Mucosa of stomach (tissue), 1 donor: ENCODE data around the gene THTPA.
"Not testable (repeated sequence)": the region's sequence is repeated elsewhere in the genome, so short reads cannot be mapped to it uniquely, and the experiment has no call there.

Experiments
- H3K27me3 ChIP-seq: one replicate; pipeline ENCODE4 v1.7.0; 2013; ENCODE audit warnings: mild to moderate bottlenecking, low read length; ENCODE audit not compliant: control insufficient read depth, insufficient read depth
- H3K36me3 ChIP-seq: one replicate; pipeline ENCODE4 v1.7.0; 2013; ENCODE audit warnings: low read length; ENCODE audit not compliant: control insufficient read depth, insufficient read depth
- H3K4me1 ChIP-seq: one replicate; pipeline ENCODE4 v1.7.0; 2013; ENCODE audit warnings: mild to moderate bottlenecking, low read length; ENCODE audit not compliant: control insufficient read depth, insufficient read depth
- H3K4me3 ChIP-seq: one replicate; pipeline ENCODE4 v1.7.0; 2013; ENCODE audit warnings: low read length
- H3K9ac ChIP-seq: one replicate; pipeline ENCODE4 v1.7.0; 2013; ENCODE audit warnings: mild to moderate bottlenecking, low read length, moderate library complexity
- H3K9me3 ChIP-seq: one replicate; pipeline ENCODE4 v1.7.0; 2013; ENCODE audit warnings: mild to moderate bottlenecking, low read length, moderate library complexity; ENCODE audit not compliant: control insufficient read depth
- donor health status: Pancreatic carcinoma.

The THTPA gene

GRCh38 chr14:23523229-23524016, 32.6 kb upstream of the THTPA start:
- Histone ChIP-seq H3K4me1 (no peaks in the 10 kb centered on the region), H3K9ac (no peak overlapping the region), H3K4me3 (no peak overlapping the region), H3K36me3 (no peaks in the 10 kb centered on the region), H3K27me3 (no peaks in the 10 kb centered on the region), H3K9me3 (no peaks in the 10 kb centered on the region)

GRCh38 chr14:23524954-23525353, 31.1 kb upstream of the THTPA start:
- no peaks in the 10 kb centered on the region for H3K36me3 ChIP-seq
- H3K9ac ChIP-seq, result no peak overlapping the region
- H3K4me3 ChIP-seq, result no peak overlapping the region
- H3K9me3 ChIP-seq, result no peaks in the 10 kb centered on the region
- no peaks in the 10 kb centered on the region for H3K27me3 ChIP-seq
- H3K4me1 ChIP-seq, result no peaks in the 10 kb centered on the region

GRCh38 chr14:23525611-23526010, 30.5 kb upstream of the THTPA start:
- H3K9me3 ChIP-seq, result no peaks in the 10 kb centered on the region
- H3K27me3 ChIP-seq, result no peaks in the 10 kb centered on the region
- no peaks in the 10 kb centered on the region for H3K36me3 ChIP-seq
- no peaks in the 10 kb centered on the region for H3K4me1 ChIP-seq
- no peak overlapping the region for H3K9ac ChIP-seq
- no peak overlapping the region for H3K4me3 ChIP-seq

DNA sequence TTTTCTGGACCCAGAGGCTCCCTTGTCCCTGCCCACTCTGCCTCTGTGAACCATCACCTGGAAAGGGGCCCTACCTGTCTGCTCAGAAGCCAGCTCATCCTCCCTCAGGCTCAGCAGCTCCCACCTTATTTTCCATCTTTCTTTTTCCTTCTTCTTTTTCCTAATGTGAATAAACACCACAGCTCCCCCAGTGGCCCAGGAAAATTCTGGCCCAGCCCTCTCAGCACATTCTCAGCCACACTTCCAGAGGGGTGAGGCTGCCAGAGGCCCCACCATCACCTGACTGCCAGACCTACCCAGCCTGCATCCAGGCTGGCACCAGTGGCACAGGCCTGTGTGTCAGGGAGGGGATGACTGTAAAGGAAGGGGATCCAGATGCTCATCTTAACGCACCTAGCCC, 27.5 kb upstream of the THTPA start:
- Histone ChIP-seq H3K27me3 (no peaks in the 10 kb centered on the region), H3K36me3 (no peaks in the 10 kb centered on the region), H3K4me1 (no peaks in the 10 kb centered on the region), H3K9me3 (no peaks in the 10 kb centered on the region), H3K4me3 (no peak overlapping the region), H3K9ac (no peak overlapping the region)

DNA sequence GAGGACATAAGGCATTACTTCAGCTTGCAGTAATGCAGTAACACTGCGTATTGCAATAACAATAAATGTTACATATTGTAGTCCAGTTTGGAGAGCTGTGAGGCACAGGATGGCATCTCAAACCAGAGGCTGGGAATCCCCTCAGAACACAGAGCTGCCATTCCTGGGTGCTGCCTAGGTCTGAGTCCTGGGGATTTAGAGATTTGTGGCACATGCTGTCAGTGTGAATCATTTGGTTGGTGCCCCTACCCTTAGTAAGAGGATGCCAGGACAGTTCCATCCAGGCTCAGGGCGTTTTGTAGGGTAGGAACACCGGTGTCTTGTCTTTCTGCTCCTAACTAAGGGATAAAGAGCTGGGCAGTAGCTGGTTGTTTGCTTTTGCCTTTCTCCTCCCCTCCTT, 27.1 kb upstream of the THTPA start:
- Histone ChIP-seq H3K36me3 (no peaks in the 10 kb centered on the region), H3K9me3 (no peaks in the 10 kb centered on the region), H3K4me3 (no peak overlapping the region), H3K9ac (no peak overlapping the region), H3K27me3 (no peaks in the 10 kb centered on the region), H3K4me1 (no peaks in the 10 kb centered on the region)

- no peak overlapping the region for H3K4me3 ChIP-seq
- no peaks in the 10 kb centered on the region for H3K4me1 ChIP-seq
- H3K36me3 ChIP-seq, result no peaks in the 10 kb centered on the region
- no peaks in the 10 kb centered on the region for H3K27me3 ChIP-seq
- no peaks in the 10 kb centered on the region for H3K9me3 ChIP-seq
- no peak overlapping the region for H3K9ac ChIP-seq
These were observed 25.6 kb upstream of the THTPA start for GRCh38 chr14:23530375-23531055.

DNA sequence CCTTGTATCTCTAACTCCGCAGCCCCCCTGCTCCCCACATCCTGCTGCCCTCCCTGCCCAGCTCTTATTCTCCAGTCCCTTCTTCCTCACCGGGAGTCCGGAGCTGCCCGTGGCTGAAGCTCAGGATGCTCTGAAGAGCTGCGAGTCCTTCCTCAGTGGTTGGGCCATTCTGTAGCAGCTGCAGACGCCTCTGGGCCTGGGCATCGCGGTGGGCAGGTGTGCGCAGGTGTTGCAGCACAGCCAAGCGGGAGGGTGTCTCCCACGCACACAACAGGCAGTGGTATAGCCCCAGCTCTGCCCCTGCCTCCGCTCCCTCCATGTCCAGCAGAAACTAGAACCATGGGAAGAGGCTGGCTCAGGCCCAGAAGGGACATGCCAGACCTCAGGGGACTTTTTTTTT, 24.7 kb upstream of the THTPA start:
- no peaks in the 10 kb centered on the region for H3K9me3 ChIP-seq
- H3K9ac ChIP-seq, result no peak overlapping the region
- no peak overlapping the region for H3K4me3 ChIP-seq
- H3K4me1 ChIP-seq, result no peaks in the 10 kb centered on the region
- no peaks in the 10 kb centered on the region for H3K27me3 ChIP-seq
- H3K36me3 ChIP-seq, result no peaks in the 10 kb centered on the region

GRCh38 chr14:23532658-23533057, 23.4 kb upstream of the THTPA start:
- H3K9me3 ChIP-seq, result no peaks in the 10 kb centered on the region
- no peak overlapping the region for H3K4me3 ChIP-seq
- H3K27me3 ChIP-seq, result no peaks in the 10 kb centered on the region
- no peaks in the 10 kb centered on the region for H3K36me3 ChIP-seq
- H3K4me1 ChIP-seq, result no peaks in the 10 kb centered on the region
- H3K9ac ChIP-seq, result no peak overlapping the region

- Histone ChIP-seq H3K36me3 (no peaks in the 10 kb centered on the region), H3K9ac (no peak overlapping the region), H3K4me1 (no peaks in the 10 kb centered on the region), H3K4me3 (no peak overlapping the region), H3K9me3 (no peaks in the 10 kb centered on the region), H3K27me3 (no peaks in the 10 kb centered on the region)
These were observed 22.2 kb upstream of the THTPA start for GRCh38 chr14:23533652-23534435.

DNA sequence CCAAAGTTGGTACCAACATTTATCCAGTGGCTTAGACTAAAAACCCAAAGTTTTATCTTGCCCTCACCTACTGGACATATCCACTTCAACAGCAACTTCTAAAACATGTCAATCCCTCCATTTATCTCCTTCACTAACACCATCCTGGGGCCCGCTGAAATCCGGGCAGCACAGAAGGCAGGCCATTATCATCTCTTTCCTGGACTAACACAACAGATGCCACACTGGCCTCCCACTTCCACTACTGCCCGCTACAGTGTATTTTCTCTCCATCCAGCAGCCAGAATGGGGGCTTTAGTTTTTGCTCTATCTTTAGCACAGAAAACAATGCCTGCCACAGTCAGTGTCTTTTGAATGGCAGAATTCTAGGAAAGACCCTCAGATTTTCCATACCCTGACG, 20.1 kb upstream of the THTPA start:
- H3K27me3 ChIP-seq, result no peaks in the 10 kb centered on the region
- H3K4me1 ChIP-seq, result no peaks in the 10 kb centered on the region
- no peak overlapping the region for H3K4me3 ChIP-seq
- no peaks in the 10 kb centered on the region for H3K36me3 ChIP-seq
- no peak overlapping the region for H3K9ac ChIP-seq
- H3K9me3 ChIP-seq, result no peaks in the 10 kb centered on the region

GRCh38 chr14:23536494-23536893, 19.6 kb upstream of the THTPA start:
- no peak overlapping the region for H3K9ac ChIP-seq
- H3K4me1 ChIP-seq, result no peaks in the 10 kb centered on the region
- no peaks in the 10 kb centered on the region for H3K27me3 ChIP-seq
- no peak overlapping the region for H3K4me3 ChIP-seq
- no peaks in the 10 kb centered on the region for H3K36me3 ChIP-seq
- H3K9me3 ChIP-seq, result no peaks in the 10 kb centered on the region

DNA sequence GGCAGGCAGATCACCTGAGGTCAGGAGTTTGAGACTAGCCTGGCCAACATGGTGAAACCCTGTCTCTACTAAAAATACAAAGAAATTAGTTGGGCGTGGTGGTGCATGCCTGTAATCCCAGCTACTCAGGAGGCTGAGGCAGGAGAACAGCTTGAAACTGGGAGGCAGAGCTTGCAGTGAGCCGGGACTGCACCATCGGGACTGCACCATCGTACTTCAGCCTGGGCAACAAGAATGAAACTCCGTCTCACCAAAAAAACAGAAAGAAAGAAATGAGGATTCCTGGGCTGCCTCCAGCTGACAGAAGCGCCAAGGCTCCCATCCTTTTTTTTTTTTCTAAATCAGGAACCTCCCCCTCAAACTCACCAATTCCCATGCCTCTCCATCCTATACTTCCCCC, 19.2 kb upstream of the THTPA start:
- H3K9ac ChIP-seq, result not testable (repeated sequence)

More for the DNA sequence above, 19.2 kb upstream of the THTPA start:
- H3K27me3 ChIP-seq, H3K9me3 ChIP-seq, H3K36me3 ChIP-seq, H3K4me1 ChIP-seq, H3K4me3 ChIP-seq: not testable (repeated sequence)
